Measurements from ENCODE around the gene RMND5A.
"Not testable (repeated sequence)": the region's sequence is repeated elsewhere in the genome, so short reads cannot be mapped to it uniquely, and the experiment has no call there.

The RMND5A gene

DNA sequence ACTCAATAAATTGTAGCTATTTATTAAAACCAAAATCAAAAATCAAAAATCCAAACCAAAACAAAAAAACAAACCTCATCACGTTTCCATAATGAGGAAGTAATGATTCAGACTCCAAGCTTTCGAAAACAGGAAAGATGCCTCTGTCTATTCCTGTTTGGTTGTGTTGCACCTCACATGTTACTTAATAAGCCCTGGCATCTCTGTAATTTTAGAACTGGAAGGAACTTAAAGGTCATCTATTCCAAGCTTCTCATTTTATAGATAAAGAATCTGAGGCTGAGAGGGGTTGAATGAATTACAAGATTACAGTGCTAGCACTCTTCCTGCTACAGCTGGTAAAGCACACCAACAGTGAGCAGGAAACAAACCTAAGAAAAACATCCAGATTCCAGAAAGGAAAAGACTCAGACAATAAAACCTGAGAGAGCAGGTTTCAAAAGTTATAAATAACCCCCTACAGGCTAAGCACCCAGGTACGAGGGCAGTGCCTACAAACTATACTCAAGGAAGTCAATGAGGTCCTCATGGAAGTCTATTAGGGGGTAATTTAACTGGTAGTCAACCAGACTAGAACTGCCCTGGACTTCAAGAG is 5.4 kb upstream of the RMND5A start:
- DNase-seq (ENCODE audit: low spot score) = not testable (repeated sequence)

DNA sequence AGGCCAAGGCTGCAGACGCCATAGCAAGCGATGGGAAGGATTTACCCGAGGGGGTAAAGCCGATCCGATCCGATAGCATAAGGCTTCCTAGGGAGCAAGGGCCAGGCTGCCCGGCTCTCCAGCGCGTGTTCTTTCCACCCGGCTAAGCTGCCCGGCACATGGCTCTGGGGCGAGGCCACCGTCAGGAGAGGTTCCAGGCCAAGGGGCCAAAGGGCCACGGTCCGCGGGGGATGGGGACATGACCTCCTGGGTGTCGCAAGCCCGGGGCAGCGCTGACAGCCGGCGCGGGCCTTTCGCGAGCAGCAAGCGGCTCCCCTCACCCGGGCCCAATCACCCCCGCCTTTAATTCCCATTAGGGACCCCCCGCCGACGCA is 841 bp upstream of the RMND5A start:
- not testable (repeated sequence) for DNase-seq (ENCODE audit: low spot score)

DNA sequence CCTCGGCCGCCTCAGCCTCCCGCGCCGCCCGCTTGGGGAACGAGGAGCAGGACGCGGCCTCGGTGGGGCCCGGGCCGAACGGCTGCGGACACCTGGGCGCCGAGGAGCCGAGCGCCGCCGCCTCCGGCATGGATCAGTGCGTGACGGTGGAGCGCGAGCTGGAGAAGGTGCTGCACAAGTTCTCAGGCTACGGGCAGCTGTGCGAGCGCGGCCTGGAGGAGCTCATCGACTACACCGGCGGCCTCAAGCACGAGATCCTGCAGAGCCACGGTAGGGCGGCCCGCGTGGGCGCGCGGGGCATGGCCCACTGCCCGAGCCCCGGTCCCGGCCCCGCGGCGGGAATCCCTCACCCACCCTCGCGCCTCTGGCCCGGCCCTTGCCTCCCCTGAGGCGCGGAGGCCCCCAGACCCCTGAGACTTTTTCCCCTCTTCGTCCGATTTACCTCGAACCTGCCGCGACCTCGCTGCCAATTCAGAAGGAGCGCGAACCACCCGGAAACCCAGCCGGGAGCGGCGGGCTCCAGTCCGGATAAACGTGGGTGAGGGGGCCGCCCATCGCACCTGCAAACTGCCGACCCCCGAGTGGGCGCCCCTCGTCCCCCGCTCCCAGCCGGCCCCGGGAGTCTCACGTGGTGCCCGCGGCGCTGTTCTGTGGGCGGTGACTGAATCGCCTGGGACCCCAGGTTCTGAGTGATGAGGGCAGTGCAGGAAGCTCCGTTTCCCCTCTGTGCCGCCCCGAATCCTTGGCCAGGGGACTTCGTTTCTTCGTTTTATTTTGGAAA is 639 bp downstream of the RMND5A start:
- DNase-seq (ENCODE audit: low spot score) = not testable (repeated sequence)

DNA sequence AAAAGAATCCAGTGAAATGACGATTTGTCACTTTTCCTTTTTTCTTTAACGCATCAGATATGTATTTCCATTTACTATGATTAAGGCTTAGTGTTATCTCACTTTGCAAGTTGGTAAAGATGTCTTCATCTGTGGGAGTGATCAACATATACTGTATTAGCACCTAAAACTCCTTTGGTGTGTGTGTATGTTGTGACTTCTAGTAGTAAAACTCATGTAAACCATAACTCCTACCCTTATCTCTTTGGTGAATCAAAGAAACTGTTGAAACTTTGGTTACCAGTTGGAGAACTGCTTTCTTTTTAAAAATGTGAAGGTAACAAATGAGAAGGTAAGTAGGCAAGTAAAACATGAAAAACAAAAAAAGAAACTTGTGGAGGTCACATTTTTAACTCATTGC is 5.6 kb downstream of the RMND5A start:
- DNase-seq (ENCODE audit: low spot score) = not testable (repeated sequence)

DNA sequence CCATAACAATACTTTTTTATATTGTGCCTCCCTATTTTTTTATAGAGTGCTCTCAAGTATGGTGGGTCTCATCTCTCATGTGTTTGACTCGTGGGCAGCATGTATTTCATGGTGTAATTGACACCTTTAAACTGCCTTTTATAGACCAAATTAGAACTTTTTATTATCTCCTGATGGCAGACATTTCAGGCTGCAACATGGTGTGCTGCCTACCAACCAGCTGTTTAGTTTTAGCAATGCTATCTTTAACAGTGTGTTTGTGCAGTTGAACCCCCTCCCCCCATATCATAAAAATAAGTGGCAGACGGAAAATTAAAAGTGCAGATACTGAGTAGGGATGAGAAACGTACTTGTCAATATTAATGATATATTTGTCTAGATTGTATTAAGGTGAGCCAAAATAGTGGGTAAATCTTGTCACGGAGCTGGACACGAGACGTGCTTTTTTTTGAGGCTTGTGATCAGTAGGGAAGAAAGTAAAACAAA is 12.0 kb downstream of the RMND5A start:
- not testable (repeated sequence) for DNase-seq (ENCODE audit: low spot score)

DNA sequence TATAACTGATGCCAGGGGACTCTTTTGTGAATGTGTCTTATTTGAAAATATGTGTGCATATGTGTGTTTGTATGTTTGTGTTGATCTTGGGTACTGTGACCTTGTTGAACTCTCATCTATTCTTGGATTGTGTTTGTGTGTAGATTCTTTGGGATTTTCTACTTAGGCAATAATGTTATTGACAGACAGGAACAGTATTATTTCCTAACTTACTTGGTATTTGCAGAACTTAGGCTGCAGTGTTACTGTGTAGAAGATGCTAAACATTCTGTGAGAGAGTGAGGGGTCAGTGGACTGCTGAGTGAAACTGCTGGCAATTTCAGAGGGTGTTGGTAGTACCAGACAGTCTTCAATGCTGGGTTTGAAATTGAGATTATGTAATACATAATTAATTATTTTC is 12.7 kb downstream of the RMND5A start:
- not testable (repeated sequence) for DNase-seq (ENCODE audit: low spot score)

DNA sequence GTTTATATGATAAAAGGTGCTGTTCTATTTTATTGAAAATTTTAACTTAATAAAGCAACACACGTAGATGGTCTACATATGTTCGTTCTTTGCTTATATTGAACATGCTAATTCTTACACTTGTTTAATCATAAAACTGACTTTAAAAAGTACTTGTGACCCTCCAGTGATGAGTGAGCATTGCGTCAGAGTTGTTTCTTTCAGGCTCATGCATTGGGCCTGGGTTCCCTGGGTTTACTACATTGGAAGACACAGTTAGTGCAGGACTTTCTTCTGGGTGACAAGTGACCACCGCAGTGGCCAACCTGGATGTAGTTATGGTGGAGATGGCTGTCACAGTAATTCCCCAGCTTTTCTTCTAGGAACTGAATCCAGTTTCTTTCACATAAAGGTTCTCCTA is 13.4 kb downstream of the RMND5A start:
- not testable (repeated sequence) for DNase-seq (ENCODE audit: low spot score)

DNA sequence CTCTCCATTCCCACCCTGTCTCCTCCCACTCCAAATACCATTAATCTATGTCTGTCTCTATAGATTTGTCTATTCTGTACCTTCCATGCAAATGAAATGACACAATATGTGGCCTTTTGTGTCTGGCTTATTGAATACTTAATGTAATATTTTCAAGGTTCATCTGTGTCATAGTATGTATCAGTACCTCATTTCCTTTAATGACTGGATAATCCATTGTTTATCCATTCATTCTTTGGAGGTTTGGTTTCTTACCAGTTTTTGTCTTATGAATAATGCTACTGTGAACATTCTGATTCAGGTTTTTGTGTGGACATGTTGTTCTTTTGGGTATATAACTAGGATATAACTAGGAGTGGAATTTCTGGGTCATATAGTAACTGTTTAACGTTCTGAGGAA is 14.8 kb downstream of the RMND5A start:
- not testable (repeated sequence) for DNase-seq (ENCODE audit: low spot score)

DNA sequence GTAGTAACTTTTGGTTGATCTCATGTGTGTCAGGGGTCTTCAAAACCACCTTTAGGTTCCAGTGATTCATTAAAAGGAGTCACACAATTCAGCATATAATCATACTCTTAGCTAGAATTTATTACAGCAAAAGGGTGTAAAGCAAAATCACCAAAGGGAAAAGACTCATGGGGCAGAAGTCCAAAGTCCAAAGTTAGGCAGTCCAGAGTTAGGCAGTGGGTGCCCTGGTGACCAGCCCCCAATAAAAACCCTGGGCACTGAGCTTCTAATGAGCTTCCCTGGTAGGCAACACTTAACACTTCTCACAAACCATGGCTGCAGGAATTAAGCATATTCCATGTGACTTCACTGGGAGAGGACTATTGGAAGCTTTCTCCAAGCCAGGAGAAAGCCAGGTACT is 19.4 kb downstream of the RMND5A start:
- DNase-seq (ENCODE audit: low spot score) = not testable (repeated sequence)

DNA sequence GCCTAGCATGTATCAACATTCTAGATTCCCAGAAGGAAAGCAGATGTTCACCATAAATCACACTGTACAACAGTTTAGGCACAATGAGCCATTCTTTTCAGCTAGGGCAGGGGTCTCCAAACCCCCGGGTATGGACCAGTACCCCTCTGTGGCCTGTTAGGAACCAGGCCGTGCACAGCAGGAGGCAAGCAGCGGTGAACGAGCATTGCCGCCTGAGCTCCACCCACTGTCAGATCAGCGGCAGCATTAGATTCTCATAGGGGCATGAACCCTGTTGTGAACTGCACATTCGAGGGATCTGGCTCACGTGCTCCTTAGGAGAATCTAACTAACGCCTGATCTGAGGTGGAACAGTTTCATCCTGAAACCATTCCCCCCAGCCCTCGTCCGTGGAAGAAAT is 19.8 kb downstream of the RMND5A start:
- DNase-seq (ENCODE audit: low spot score) = not testable (repeated sequence)

DNA sequence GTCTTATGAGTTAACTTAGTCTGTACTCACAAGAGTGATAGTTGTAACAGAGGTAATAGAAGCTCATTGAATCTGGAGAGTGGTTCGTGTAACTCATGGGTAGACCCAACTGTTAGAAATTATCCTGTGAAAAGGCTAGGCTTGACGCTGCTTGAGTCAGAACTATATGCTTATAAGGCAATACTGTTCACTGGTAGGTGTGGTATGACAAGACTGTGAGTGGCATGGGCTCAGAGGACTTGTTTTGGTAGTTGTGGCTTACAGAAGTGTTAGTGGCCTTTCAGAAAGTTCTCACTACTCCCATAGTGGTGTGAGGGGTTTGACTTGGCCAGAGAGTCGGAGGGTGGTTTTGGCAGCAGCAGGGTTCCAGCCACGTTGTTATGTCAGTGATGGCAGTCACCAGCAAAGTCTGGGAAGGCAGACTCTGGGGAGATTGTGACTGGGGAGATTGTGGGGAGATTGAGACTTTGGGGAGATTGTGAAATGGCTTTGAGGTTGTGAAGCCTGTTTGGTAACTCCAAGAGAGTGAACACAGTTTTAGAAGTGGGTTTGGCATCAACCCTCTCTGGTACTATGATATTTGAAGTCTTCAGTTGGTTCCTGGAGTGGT is 21.9 kb downstream of the RMND5A start:
- not testable (repeated sequence) for DNase-seq (ENCODE audit: low spot score)

DNA sequence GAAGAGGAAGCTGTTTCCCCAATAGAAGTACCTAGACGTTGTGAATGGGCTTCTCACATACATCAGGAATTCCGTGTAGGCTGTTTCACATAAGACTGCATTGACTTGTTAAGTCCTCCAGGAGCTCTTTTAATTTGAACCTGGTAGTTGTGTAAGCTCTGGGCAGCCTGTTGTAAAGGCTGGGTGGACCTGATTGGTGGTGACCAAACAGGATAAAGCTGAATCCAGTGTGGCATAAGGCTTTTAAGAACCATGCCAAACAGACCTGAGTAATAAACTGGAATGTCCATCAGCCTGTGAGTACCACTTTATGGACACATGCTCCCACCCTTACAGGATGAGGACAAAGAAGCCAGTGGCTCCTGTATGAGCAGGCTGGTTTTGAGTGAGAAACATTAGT is 24.1 kb downstream of the RMND5A start:
- no peak for DNase-seq (ENCODE audit: low spot score)

DNA sequence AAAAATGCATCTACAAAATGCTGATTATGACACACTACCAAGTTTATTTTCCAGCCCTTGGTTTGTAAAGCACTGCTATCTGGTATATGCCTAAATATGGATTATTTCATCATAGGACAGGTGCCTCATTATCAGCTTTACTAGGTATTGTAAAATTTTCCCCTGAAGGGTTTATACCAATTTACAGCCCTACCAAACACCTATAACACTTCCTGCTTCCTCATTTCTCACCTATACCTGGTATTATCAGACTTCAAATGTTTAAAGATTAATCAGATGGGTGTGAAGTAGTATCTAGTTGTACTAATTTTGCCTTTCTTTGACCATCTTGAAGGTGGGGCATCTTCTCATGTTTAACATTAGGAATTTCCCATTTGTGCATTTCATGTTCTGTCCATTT is 26.8 kb downstream of the RMND5A start:
- DNase-seq (ENCODE audit: low spot score) = no peak

DNA sequence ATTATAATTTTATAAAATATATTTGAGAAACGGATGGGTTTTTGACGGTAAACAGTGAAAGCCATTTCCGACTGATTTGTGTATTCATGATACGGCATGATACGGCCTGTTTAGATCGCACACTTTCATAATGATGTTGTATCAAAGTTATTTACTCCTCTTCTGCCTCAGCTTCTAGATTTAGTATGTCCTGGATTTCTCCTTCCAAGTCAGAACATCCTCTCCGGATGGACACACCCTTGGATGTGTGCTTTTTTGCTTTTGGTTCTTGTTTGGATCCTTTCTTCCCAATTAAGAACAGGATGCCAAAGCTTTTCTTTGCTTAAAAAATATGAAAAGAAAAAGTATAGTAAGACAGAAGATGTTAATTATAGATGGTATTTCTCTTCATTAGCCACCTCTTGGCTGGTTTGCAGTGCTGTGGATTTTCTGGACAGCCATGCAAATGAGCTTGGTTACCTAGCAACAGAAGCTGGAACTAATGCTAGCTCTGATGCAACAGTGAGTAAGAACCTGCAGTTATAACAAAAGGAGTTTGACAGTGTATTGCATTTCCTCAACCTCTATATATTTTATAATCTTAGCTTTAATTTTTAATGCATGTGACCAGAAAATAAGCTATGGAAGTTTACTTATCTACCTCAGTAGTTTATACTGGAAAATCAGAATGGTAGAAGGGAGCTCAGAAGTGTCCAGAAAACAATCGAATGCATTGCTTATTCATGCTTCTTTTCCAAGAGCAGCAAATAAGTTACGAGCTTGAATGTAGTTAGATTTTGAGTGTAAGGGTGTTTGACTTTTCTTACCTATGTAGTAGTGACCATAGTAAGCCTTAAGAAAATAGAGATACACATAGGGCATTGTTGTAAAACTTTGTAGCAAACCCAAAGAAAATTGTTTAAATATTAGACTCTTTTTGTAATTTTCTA is 27.9 kb downstream of the RMND5A start:
- no peak for DNase-seq (ENCODE audit: low spot score)

DNA sequence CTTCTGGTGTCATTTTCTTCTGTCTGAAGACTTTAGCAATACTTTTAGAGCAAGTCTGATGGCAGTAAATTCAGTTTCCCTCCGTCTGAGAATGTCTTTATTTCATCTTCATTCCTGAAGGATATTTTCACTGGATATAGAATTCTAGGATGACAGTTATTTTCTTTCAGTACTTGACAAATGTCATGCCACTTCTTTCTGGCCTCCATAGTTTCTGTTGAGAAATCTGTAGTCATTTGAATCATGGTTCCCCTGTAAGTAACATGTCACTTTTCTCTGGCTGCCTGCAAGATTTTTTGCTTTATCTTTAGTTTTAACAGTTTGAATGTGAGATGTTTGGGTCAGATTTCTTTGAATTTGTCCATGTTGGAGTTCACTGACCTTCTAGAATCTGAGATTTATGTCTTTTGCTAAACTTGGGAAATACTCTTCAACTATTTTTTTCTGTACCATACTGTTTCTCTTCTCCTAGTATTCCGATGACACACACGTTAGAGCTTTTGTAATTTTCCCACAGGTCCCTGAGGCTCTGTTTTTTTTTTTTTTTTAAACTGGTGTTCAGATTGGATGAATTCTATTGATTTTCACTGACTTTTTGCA is 30.2 kb downstream of the RMND5A start:
- no peak for DNase-seq (ENCODE audit: low spot score)

DNA sequence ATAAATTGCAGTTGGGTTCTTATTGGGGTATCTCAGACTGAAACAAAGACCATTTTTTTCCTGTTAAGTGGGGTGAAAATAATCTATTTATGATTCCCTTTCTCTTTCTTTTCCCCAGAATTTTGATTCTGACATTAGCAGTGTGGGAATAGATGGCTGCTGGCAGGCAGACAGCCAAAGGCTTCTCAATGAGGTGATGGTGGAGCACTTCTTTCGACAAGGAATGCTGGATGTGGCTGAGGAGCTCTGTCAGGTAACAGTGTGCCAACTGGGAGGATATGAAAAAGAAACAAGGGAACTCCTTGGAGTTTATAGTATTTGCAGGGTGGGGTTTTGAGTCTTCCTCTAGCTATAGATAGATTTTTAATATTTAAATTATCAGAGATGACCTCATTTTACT is 31.7 kb downstream of the RMND5A start:
- DNase-seq (ENCODE audit: low spot score) = no peak

DNA sequence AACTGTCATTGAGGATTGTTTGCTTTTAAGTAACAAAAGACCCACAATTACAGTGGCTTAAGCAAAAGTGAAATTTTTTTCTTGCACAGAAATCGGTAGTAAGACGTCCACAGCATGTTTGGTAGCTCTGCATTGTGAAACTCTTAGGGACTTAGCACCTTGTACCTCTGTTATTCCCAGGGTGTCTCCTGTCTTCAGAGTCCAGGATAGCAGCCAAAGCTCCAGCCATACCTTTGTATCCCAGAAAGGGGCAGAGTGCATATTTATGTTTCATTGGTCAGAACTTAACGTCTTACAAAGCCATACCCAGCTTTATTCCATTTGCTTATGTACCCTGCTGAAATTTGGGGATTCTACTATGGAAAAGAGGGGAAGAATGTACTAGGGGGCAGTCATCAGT is 32.8 kb downstream of the RMND5A start:
- DNase-seq (ENCODE audit: low spot score) = no peak

DNA sequence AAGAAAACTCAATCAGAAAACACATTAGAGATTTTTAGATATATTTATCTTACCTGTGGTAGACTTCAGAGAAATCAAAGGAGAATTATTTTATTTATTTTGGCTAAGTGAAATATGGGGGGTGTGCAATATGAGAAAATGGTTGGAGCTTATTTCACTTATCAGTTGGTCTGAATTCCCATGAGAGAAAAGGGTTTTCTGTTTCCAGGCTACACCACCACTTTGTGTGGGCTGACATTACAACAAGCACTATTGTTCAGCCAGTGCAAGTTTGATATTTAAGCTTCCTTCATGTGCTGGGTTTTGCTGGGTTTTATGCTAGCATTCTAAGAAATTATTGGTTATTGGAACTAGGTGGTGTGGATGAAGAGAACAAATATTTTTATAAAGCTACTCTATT is 33.5 kb downstream of the RMND5A start:
- no peak for DNase-seq (ENCODE audit: low spot score)

DNA sequence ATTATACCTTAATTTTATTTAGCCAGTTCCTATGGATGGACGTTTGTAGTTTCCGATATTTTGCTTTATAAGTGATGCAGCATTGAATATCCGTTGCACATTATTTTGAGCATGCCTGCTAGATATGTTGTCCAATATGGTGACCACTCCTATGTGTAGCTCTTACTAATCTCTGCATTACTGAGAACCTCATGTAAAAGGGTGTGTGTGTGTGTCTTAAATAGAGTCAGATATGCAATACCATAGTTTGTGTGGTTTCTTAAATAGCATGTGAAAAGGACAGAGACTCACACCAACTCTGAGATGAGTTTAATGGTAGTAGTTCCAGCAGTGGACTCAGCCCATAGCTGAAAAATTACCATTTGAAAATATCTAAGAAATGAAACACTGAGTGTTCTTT is 38.3 kb downstream of the RMND5A start:
- DNase-seq (ENCODE audit: low spot score) = no peak

DNA sequence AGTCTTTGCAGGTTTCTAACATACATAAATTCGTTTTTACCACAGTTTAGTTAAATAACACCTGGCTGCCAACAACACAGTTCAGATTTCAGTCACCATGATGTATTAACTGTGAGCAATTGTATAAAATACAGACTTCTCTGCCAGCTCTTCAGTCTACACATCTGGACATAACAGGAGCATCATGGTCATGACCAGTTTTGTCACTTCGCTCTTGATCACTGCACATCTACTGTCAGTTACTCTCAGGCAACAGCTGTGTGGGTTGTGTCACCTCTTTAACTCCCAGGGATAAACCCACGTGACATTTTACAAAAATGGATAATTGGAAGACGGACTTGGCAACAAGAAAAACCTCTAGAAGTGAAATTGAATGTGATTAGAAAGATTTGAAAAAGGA is 40.3 kb downstream of the RMND5A start:
- DNase-seq (ENCODE audit: low spot score) = no peak

DNA sequence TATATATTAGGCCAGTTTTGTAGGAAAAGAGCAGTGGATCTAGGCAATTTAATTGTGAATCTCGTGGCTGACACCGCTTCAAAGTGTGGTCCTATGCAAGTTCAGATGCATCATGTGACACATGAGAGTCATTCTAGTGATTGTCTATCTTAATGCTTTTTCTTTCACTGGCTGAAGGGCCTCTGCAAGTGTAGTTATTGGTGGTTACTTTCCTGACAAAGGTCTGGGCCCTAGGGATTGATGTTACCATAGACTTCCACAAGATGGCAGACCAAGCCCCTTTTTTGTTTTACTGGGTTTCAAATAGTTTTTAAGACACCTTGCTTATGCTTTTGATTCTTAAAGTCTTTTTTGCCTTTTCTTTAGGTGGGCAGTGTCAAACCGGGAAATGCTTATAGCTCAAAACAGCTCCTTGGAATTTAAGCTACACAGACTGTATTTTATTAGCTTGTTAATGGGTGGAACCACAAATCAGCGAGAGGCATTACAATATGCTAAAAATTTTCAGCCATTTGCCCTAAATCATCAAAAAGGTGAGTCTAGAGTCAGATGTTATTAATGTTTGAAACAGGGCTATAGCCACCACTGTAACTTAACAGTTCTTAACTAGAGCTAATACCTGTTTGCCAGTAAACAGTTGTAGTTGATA is 44.7 kb downstream of the RMND5A start:
- no peak for DNase-seq (ENCODE audit: low spot score)

Data from left forelimb (tissue), 1 donor.